IMR-90 (cell line): Measurements from ENCODE around the gene MFSD6. TPM values are rescaled to one million over a fixed set of nuclear protein-coding genes. Genes with fewer than 3 reads are reported as not detected.

Source experiments
- ATAC-seq: fragments of 200-7000 bp; cut with Tn5 transposase; 2 replicates; pipeline ENCODE4 v1.9.1; 2020; ENCODE audit warnings: low read depth, mild to moderate bottlenecking, moderate library complexity
- BruUV-seq: library from RNA; stranded (reverse); fragments of 400-500 nt; replicated peaks from 2 replicates; lab custom pipeline; 2021; lab: Mats Ljungman, UMichigan
- CTCF ChIA-PET: fragments of 300-600 bp; formaldehyde crosslinking; extraction: SDS; loops from one replicate; lab custom pipeline; 2021; ENCODE audit warnings: antibody characterized with exemption; lab: Yijun Ruan, JAX
- POLR2A ChIA-PET: fragments of 300-600 bp; sonication (Branson Sonifier 250); formaldehyde crosslinking; loops from one replicate; lab custom pipeline; 2022; ENCODE audit warnings: antibody characterized with exemption; ENCODE audit not compliant: unreplicated experiment; lab: Charles Lee
- DNase-seq: peaks from one replicate; pipeline ENCODE4 v3.0.0; 2013
- H2AFZ ChIP-seq: replicated peaks from 2 replicates; pipeline ENCODE3; 2013; ENCODE audit warnings: low read length, mild to moderate bottlenecking; ENCODE audit not compliant: poor library complexity
- H2AK5ac ChIP-seq: 2 replicates; pipeline ENCODE4 v1.6.1; 2013; ENCODE audit warnings: low read depth, low read length, inconsistent platforms
- H2AK9ac ChIP-seq: replicated peaks from 2 replicates; pipeline ENCODE3; 2013; ENCODE audit warnings: mild to moderate bottlenecking, low read depth, low read length, moderate library complexity; ENCODE audit not compliant: poor library complexity
- H2BK120ac ChIP-seq: 2 replicates; pipeline ENCODE4 v1.6.1; 2013; ENCODE audit warnings: low read depth, low read length, inconsistent platforms
- H2BK15ac ChIP-seq: 3 replicates; pipeline ENCODE4 v1.6.1; 2013; ENCODE audit warnings: low read depth, low read length, inconsistent platforms
- H2BK20ac ChIP-seq: 2 replicates; pipeline ENCODE4 v1.6.1; 2013; ENCODE audit warnings: low read depth, mild to moderate bottlenecking, inconsistent platforms, low read length, moderate library complexity
- H2BK5ac ChIP-seq: 2 replicates; pipeline ENCODE4 v1.6.1; 2013; ENCODE audit warnings: mild to moderate bottlenecking, low read depth, low read length, inconsistent platforms; ENCODE audit not compliant: poor library complexity, severe bottlenecking
- H3K14ac ChIP-seq: replicated peaks from 2 replicates; pipeline ENCODE4 v1.6.1; 2013; ENCODE audit warnings: low read depth, low read length, inconsistent platforms
- H3K18ac ChIP-seq: 2 replicates; pipeline ENCODE4 v1.6.1; 2013; ENCODE audit warnings: low read depth, low read length, control low read depth
- H3K23ac ChIP-seq: 2 replicates; pipeline ENCODE4 v1.6.1; 2013; ENCODE audit warnings: low read depth, low read length, inconsistent platforms
- H3K27ac ChIP-seq: 2 replicates; pipeline ENCODE4 v1.5.1; 2013; ENCODE audit warnings: mild to moderate bottlenecking, control low read depth, low read length; ENCODE audit not compliant: insufficient read depth
- H3K27me3 ChIP-seq: 2 replicates; pipeline ENCODE4 v1.6.1; 2013; ENCODE audit warnings: low read length; ENCODE audit not compliant: control insufficient read depth, insufficient read depth
- H3K36me3 ChIP-seq: 2 replicates; pipeline ENCODE4 v1.6.1; 2013; ENCODE audit warnings: low read length, mixed read lengths; ENCODE audit not compliant: control insufficient read depth, insufficient read depth
- H3K4ac ChIP-seq: 2 replicates; pipeline ENCODE4 v1.6.1; 2013; ENCODE audit warnings: low read depth, low read length, inconsistent platforms
- H3K4me1 ChIP-seq: 2 replicates; pipeline ENCODE4 v1.6.1; 2013; ENCODE audit warnings: low read length, mixed read lengths; ENCODE audit not compliant: control insufficient read depth, insufficient read depth
- H3K4me2 ChIP-seq: 2 replicates; pipeline ENCODE4 v1.6.1; 2013; ENCODE audit warnings: low read depth, mild to moderate bottlenecking, control low read depth, low read length, moderate library complexity
- H3K4me3 ChIP-seq: 2 replicates; pipeline ENCODE4 v1.5.1; 2013; ENCODE audit warnings: low read depth, mild to moderate bottlenecking, control low read depth, low read length, moderate library complexity; ENCODE audit not compliant: insufficient read depth
- H3K56ac ChIP-seq: 2 replicates; pipeline ENCODE4 v1.6.1; 2013; ENCODE audit warnings: low read length, inconsistent platforms; ENCODE audit not compliant: insufficient read depth; ENCODE audit errors: extremely low read depth
- H3K79me1 ChIP-seq, 2 experiments: 2 replicates each; pipeline ENCODE4 v1.6.1; 2013; ENCODE audit warnings: low read length in 2 of 2, inconsistent platforms in 1 of 2, low read depth in 1 of 2
- H3K9ac ChIP-seq: 2 replicates; pipeline ENCODE4 v1.6.1; 2013; ENCODE audit warnings: low read depth, low read length, control low read depth
- H3K9me1 ChIP-seq: 2 replicates; pipeline ENCODE4 v1.6.1; 2013; ENCODE audit warnings: low read length, inconsistent platforms; ENCODE audit not compliant: insufficient read depth
- H3K9me3 ChIP-seq: 2 replicates; pipeline ENCODE4 v1.6.1; 2013; ENCODE audit warnings: low read length; ENCODE audit not compliant: control insufficient read depth, insufficient read depth
- H4K20me1 ChIP-seq: 2 replicates; pipeline ENCODE4 v1.6.1; 2013; ENCODE audit warnings: low read length, inconsistent platforms; ENCODE audit not compliant: insufficient read depth
- H4K5ac ChIP-seq: 2 replicates; pipeline ENCODE4 v1.6.1; 2013; ENCODE audit warnings: mild to moderate bottlenecking, low read depth, low read length, control low read depth
- H4K8ac ChIP-seq, 2 experiments: 2 replicates each; pipeline ENCODE4 v1.6.1; 2013; ENCODE audit warnings: low read depth in 2 of 2, low read length in 2 of 2, control low read depth in 1 of 2, inconsistent platforms in 1 of 2
- H4K91ac ChIP-seq: 2 replicates; pipeline ENCODE4 v1.6.1; 2013; ENCODE audit warnings: low read depth, low read length, inconsistent platforms; ENCODE audit not compliant: insufficient read depth
- MAFK ChIP-seq: IDR thresholded peaks from 2 replicates; pipeline ENCODE4 v1.6.1; 2012; ENCODE audit warnings: low read depth, low read length, improper control_type of control experiment
- MAZ ChIP-seq: IDR thresholded peaks from 2 replicates; pipeline ENCODE4 v1.6.1; 2012; ENCODE audit warnings: low read depth, mild to moderate bottlenecking, low read length, improper control_type of control experiment, moderate library complexity, borderline replicate concordance
- WGBS, 2 experiments: methylation state at CpG; one replicate each; pipeline versions ENCODE4 v1.1.5 to v1.1.7; 2013; ENCODE audit warnings: missing lambda C conversion rate in 2 of 2; ENCODE audit not compliant: insufficient read length in 1 of 2; ENCODE audit errors: extremely low coverage in 2 of 2; 5-methylcytosine and 5-hydroxymethylcytosine counted together
- dilution Hi-C: fragments of 300-500 bp; cut with HindIII; formaldehyde crosslinking; loops from one replicate; pipeline ENCODE4 v1.14.3; 2018; ENCODE audit warnings: low sequenced_read_pairs; ENCODE audit not compliant: unreplicated experiment
- in situ Hi-C: fragments of 300-500 bp; cut with MboI; formaldehyde crosslinking; loops from 3 replicates; pipeline ENCODE4 v1.14.3; 2019; ENCODE audit warnings: low sequenced_read_pairs, inconsistent platforms, mixed read lengths
- intact Hi-C: fragments of 100-400 bp; cut with micrococcal nuclease; formaldehyde crosslinking; loops from 2 replicates; pipeline ENCODE4 v1.10.0; 2022
- polyA plus RNA-seq, 3 experiments: library from polyadenylated mRNA; depleted of rRNA; stranded (reverse); fragments of >200 nt; gene quantifications; 2 replicates each; pipeline ENCODE4 v1.2.3, GENCODE V29; 2012; ENCODE audit warnings: low replicate concordance in 1 of 3
- total RNA-seq: library from RNA; depleted of rRNA; stranded (reverse); fragments of >200 nt; gene quantifications from 2 replicates; pipeline ENCODE4 v1.2.3, GENCODE V29; 2012

Gene MFSD6
- total and polyA plus RNA-seq, 2 of the 4 experiments (the other 2 are of a cell fraction), result 4.2 to 7.7 TPM

GRCh38 chr2:190457256-190457655, 49.1 kb downstream of the MFSD6 start:
- no peak overlapping the region for H3K14ac ChIP-seq
- POLR2A ChIA-PET, result no interaction called here
- no peak for ATAC-seq

More at GRCh38 chr2:190457256-190457655, 49.1 kb downstream of the MFSD6 start:
- Histone ChIP-seq H3K4me2 (no peak overlapping the region), H3K4me1 (no peaks in the 10 kb centered on the region), H4K91ac (no peak overlapping the region), H2AK9ac (no peak overlapping the region), H3K9me1 (peaks cover 3% of the 10 kb centered on the region; the same call in 1 of the 2 replicates), H2AFZ (no peak overlapping the region), H3K23ac (no peak overlapping the region), H4K8ac (no peak overlapping the region), H3K4me3 (no peak overlapping the region), H2BK5ac (no peak overlapping the region), H4K20me1 (no peaks in the 10 kb centered on the region), H2BK120ac (no peak overlapping the region), H3K36me3 (no peaks in the 10 kb centered on the region), H2BK15ac (no peak overlapping the region), H3K27ac (no peak overlapping the region), H3K18ac (no peak overlapping the region), H3K56ac (no peak overlapping the region), H3K9me3 (no peaks in the 10 kb centered on the region), H3K79me1 (no peaks in the 10 kb centered on the region), H3K27me3 (no peaks in the 10 kb centered on the region), H2AK5ac (no peak overlapping the region), H4K5ac (no peak overlapping the region), H3K4ac (no peak overlapping the region), H3K9ac (no peak overlapping the region), H2BK20ac (no peak overlapping the region)
- TF ChIP-seq MAZ, result no peak
- peak; percentile 96 for TF ChIP-seq MAFK
- no CpG with 5 or more reads among the region's 2 CpGs for WGBS, 2 experiments
- DNase-seq, result no peak
- CTCF ChIA-PET, result no interaction called here
- dilution Hi-C loops (no loop called here), in situ Hi-C loops (no loop called here), intact Hi-C loops (no loop called here)
- BruUV-seq, result no TSS peak
